ENCODE results near the gene CEBPG. TPM values are rescaled to one million over a fixed set of nuclear protein-coding genes. Genes with fewer than 3 reads are reported as not detected.

CEBPG gene
- total RNA-seq, 1 experiment from 2014 or later, result 91.3 TPM

DNA sequence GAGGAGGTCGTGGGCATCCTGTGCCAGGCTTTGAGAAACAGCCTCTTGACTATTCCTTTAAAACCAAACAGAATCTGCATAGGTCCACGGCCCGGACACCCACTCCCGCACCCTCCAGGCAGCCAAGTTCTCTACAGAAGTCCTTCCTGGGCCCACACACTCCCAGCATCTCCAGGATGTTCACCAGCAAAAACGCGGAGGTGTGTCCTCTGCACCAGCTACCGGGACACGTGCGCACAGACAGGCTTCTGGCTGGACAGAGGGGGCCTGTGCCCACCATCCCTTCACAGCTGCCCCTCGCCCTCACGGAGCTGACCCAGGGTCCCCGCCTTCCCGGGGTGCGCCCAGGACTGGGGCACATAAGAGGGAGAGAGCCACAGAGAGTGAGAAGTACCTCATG is 44.2 kb downstream of the CEBPG start:
- no peaks in the 10 kb centered on the region for H3K4me1 Mint-ChIP-seq (ENCODE audit: insufficient read depth, unreplicated experiment)
- intact Hi-C loops (cut with micrococcal nuclease), result loop anchor here (5.0 kb wide), 1 partner anchor 355 kb away; no protein-coding TSS in a partner anchor

DNA sequence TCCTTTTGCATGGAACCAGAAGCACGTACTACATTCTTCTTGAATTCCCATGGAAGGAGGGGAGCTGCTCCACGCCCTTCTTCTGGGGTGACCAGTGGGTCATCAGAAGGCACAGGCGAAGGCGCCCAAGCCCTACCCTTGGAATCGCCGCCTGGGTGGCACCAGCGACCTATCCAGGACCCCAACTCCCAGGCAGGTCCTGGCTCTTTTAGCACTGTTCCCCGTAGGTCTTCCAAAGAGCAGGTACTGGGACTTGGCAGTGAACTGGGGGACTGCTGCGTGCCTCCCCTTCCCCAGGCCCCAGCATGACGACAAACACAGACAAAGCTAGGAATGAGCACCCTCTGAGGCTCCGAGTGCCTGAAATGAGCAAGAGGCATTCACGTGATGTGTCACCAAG is 45.0 kb downstream of the CEBPG start:
- Mint-ChIP-seq H3K4me3 (ENCODE audit: unreplicated experiment) (no peak overlapping the region), H3K4me1 (ENCODE audit: insufficient read depth, unreplicated experiment) (no peaks in the 10 kb centered on the region), H3K27me3 (ENCODE audit: insufficient read depth, unreplicated experiment) (no peaks in the 10 kb centered on the region), H3K36me3 (ENCODE audit: insufficient read depth, unreplicated experiment) (no peaks in the 10 kb centered on the region), H3K9me3 (ENCODE audit: unreplicated experiment) (no peaks in the 10 kb centered on the region), H3K27ac (ENCODE audit: low read depth, unreplicated experiment) (no peak overlapping the region)
- intact Hi-C loops (cut with micrococcal nuclease), result loop anchor here (5.0 kb wide), 1 partner anchor 354 kb away; no protein-coding TSS in a partner anchor
- ChIA-PET POLR2A (no interaction called here), CTCF (interaction anchor here (0.7 to 28.9 kb wide), 5 partner anchors 12 to 359 kb away, joined by 5 to 530 read pairs (median 39); no protein-coding TSS in a partner anchor)
- no TSS peak for BruUV-seq (replicated peaks)
- no peak for DNase-seq (ENCODE audit: unreplicated experiment)
- TF ChIP-seq, protein P1, sequence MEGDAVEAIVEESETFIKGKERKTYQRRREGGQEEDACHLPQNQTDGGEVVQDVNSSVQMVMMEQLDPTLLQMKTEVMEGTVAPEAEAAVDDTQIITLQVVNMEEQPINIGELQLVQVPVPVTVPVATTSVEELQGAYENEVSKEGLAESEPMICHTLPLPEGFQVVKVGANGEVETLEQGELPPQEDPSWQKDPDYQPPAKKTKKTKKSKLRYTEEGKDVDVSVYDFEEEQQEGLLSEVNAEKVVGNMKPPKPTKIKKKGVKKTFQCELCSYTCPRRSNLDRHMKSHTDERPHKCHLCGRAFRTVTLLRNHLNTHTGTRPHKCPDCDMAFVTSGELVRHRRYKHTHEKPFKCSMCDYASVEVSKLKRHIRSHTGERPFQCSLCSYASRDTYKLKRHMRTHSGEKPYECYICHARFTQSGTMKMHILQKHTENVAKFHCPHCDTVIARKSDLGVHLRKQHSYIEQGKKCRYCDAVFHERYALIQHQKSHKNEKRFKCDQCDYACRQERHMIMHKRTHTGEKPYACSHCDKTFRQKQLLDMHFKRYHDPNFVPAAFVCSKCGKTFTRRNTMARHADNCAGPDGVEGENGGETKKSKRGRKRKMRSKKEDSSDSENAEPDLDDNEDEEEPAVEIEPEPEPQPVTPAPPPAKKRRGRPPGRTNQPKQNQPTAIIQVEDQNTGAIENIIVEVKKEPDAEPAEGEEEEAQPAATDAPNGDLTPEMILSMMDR (IDR thresholded peaks at IDR 0.05; ENCODE audit: unreplicated experiment), result no peak

More for the DNA sequence above, 44.2 kb downstream of the CEBPG start:
- CTCF ChIA-PET, result interaction anchor here (0.6 to 28.9 kb wide), 11 partner anchors 8 to 1190 kb away, joined by 3 to 530 read pairs (median 7); no protein-coding TSS in a partner anchor
- H3K9me3 Mint-ChIP-seq (ENCODE audit: unreplicated experiment), result no peaks in the 10 kb centered on the region
- no peaks in the 10 kb centered on the region for H3K27me3 Mint-ChIP-seq (ENCODE audit: insufficient read depth, unreplicated experiment)
- H3K27ac Mint-ChIP-seq (ENCODE audit: low read depth, unreplicated experiment), result no peak overlapping the region
- no peak overlapping the region for H3K4me3 Mint-ChIP-seq (ENCODE audit: unreplicated experiment)
- no peak for DNase-seq (ENCODE audit: unreplicated experiment)
- TF ChIP-seq, protein P1 (IDR thresholded peaks at IDR 0.05; ENCODE audit: unreplicated experiment), result no peak
- BruUV-seq (replicated peaks), result no TSS peak
- POLR2A ChIA-PET, result no interaction called here
- no peaks in the 10 kb centered on the region for H3K36me3 Mint-ChIP-seq (ENCODE audit: insufficient read depth, unreplicated experiment)

DNA sequence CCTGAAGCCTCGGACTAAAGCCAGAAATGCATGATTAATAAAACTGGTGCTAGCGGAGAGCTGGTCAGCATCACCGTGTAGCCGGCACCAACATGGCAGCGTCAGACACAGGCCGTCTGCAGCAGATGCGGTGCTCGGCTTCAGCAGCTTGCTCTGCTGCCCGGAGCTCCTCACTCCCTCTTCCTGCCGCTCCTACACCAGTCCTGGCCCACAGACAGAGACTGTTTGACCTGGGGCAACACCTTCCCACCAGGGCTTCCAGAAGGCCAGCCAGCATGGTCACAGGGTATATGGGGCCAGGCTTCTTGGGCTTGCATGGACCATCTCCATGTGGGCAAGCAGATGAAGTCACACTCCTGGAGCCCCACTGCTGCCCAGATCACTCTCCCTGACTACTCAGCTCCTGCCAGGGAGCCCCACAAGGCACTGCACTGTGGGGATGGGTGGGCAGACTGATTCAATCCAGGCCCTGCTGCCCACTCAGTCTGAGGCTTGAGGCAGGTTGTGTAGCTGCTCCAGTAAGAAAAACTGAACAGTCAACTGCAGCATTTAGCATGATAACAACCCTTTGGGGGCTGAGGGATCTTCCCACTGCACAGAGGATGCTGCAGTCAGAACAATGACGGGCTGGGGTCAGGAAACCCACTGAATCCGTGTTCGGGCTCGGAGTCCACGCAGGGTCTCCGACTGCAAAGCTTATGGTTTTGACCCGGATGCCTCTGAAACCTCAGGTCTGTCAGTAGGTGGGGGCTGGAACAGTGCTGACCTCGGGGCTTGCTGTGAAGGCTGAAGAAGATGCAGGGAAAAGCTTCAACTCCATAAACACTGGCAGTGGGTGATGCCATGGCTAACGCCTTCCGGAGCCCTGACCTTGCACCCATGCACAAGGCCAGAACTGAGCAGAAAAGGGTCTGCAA is 45.6 kb downstream of the CEBPG start:
- TF ChIP-seq, protein P1 (IDR thresholded peaks at IDR 0.05; ENCODE audit: unreplicated experiment), result no peak
- intact Hi-C loops (cut with micrococcal nuclease), result loop anchor here (5.0 kb wide), 1 partner anchor 353 kb away; no protein-coding TSS in a partner anchor
- Mint-ChIP-seq H3K27me3 (ENCODE audit: insufficient read depth, unreplicated experiment) (no peaks in the 10 kb centered on the region), H3K4me3 (ENCODE audit: unreplicated experiment) (no peak overlapping the region), H3K9me3 (ENCODE audit: unreplicated experiment) (no peaks in the 10 kb centered on the region), H3K36me3 (ENCODE audit: insufficient read depth, unreplicated experiment) (no peaks in the 10 kb centered on the region), H3K27ac (ENCODE audit: low read depth, unreplicated experiment) (no peak overlapping the region), H3K4me1 (ENCODE audit: insufficient read depth, unreplicated experiment) (no peaks in the 10 kb centered on the region)
- ChIA-PET CTCF (interaction anchor here (0.6 to 28.9 kb wide), 8 partner anchors 11 to 1269 kb away, joined by 3 to 530 read pairs (median 6); no protein-coding TSS in a partner anchor), POLR2A (no interaction called here)
- no TSS peak for BruUV-seq (replicated peaks)
- no peak for DNase-seq (ENCODE audit: unreplicated experiment)

DNA sequence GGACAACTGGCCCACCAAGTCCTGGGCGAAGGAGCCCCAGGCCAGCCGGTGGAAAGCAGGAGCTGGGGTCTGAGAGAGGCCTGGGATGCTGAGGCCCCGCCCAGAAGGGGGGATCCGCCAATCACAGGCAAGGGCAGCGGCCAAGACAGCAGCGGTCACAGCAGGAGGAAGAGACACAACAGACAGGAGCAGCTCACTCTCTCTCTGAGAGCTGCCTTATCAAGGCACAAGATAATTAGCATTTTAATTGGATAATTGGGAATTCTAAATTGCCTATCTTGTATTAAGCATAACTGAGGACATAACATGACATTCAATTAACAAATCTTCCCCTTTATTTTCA is 46.2 kb downstream of the CEBPG start:
- POLR2A ChIA-PET, result no interaction called here
- BruUV-seq (replicated peaks), result no TSS peak

More for the DNA sequence above, 46.2 kb downstream of the CEBPG start:
- Mint-ChIP-seq H3K4me3 (ENCODE audit: unreplicated experiment) (no peak overlapping the region), H3K27me3 (ENCODE audit: insufficient read depth, unreplicated experiment) (no peaks in the 10 kb centered on the region), H3K4me1 (ENCODE audit: insufficient read depth, unreplicated experiment) (no peaks in the 10 kb centered on the region), H3K36me3 (ENCODE audit: insufficient read depth, unreplicated experiment) (no peaks in the 10 kb centered on the region), H3K9me3 (ENCODE audit: unreplicated experiment) (no peaks in the 10 kb centered on the region), H3K27ac (ENCODE audit: low read depth, unreplicated experiment) (no peak overlapping the region)
- CTCF ChIA-PET, result interaction anchor here (1.0 to 28.9 kb wide), 6 partner anchors 12 to 676 kb away, joined by 3 to 530 read pairs (median 22); no protein-coding TSS in a partner anchor
- TF ChIP-seq, protein P1 (IDR thresholded peaks at IDR 0.05; ENCODE audit: unreplicated experiment), result no peak
- intact Hi-C loops (cut with micrococcal nuclease), result loop anchor here (5.0 kb wide), 1 partner anchor 353 kb away; no protein-coding TSS in a partner anchor
- no peak for DNase-seq (ENCODE audit: unreplicated experiment)

All from MCF 10A (cell line).